HG03039 (cell line): ENCODE data around the gene SLC31A2.

Experiments used
- ATAC-seq: cut with Tn5 transposase; IDR thresholded peaks from one replicate; pipeline ENCODE4 v1.9.1; 2021; ENCODE audit warnings: mild to moderate bottlenecking, moderate library complexity; ENCODE audit not compliant: unreplicated experiment

Gene SLC31A2

GRCh38 chr9:113184539-113184938 lies 33.7 kb downstream of the SLC31A2 start:
- no peak for ATAC-seq

- ATAC-seq: no peak
Observed at GRCh38 chr9:113185271-113185670, 34.5 kb downstream of the SLC31A2 start.

- no peak for ATAC-seq
Observed at GRCh38 chr9:113186137-113186755, 35.4 kb downstream of the SLC31A2 start.

- no peak for ATAC-seq
Observed at GRCh38 chr9:113187929-113188595, 37.3 kb downstream of the SLC31A2 start.

GRCh38 chr9:113192455-113192854 lies 41.6 kb downstream of the SLC31A2 start:
- no peak for ATAC-seq

- ATAC-seq: no peak
Observed at GRCh38 chr9:113199683-113200329, 49.0 kb downstream of the SLC31A2 start.

- ATAC-seq: no peak
Observed at GRCh38 chr9:113205432-113205831, 54.6 kb downstream of the SLC31A2 start.

GRCh38 chr9:113205861-113206260 lies 55.1 kb downstream of the SLC31A2 start:
- ATAC-seq: no peak

- ATAC-seq: no peak
Observed at GRCh38 chr9:113210815-113211214, 60.0 kb downstream of the SLC31A2 start.
